ENCODE measurements around the gene KDM6A.

DNA sequence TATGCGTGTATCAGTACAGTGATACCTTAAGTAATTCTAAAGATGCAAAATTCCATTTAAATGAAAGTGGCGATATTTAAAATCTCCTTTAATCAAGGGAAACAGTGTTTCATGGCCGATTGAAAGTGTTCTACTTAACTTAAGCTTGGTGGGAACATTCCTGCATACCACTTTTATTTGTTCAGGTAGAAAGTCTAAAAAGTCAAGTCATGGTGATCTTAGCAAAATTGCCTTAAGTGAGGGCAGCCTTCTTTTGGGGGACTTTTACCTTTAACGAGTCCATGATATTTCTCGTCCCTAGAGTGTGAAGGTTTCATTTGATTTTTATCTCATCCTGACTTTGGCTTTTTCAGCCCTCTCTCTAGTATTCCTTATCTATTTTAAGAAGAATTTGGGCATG, 149.2 kb downstream of the KDM6A start:
- TF ChIP-seq NFE2 (CRISPR knock-in tag; IDR thresholded peaks at IDR 0.05) (no peak), BHLHE40 (IDR thresholded peaks at IDR 0.05; ENCODE audit: low read length) (no peak), ZNF30 (CRISPR knock-in tag; IDR thresholded peaks at IDR 0.05) (no peak), SUZ12 (IDR thresholded peaks at IDR 0.05; ENCODE audit: low read depth, low read length) (no peak), ZNF792 (CRISPR knock-in tag; IDR thresholded peaks at IDR 0.05) (no peak), ELF1 (CRISPR knock-in tag; IDR thresholded peaks at IDR 0.05) (no peak), ZFP37 (CRISPR knock-in tag; IDR thresholded peaks at IDR 0.05; ENCODE audit: borderline replicate concordance) (no peak), ZNF24 (IDR thresholded peaks at IDR 0.05) (no peak), RXRA (CRISPR knock-in tag; IDR thresholded peaks at IDR 0.05) (no peak), SMAD9 (CRISPR knock-in tag; IDR thresholded peaks at IDR 0.05) (no peak)
- TF ChIP-seq, protein P1, sequence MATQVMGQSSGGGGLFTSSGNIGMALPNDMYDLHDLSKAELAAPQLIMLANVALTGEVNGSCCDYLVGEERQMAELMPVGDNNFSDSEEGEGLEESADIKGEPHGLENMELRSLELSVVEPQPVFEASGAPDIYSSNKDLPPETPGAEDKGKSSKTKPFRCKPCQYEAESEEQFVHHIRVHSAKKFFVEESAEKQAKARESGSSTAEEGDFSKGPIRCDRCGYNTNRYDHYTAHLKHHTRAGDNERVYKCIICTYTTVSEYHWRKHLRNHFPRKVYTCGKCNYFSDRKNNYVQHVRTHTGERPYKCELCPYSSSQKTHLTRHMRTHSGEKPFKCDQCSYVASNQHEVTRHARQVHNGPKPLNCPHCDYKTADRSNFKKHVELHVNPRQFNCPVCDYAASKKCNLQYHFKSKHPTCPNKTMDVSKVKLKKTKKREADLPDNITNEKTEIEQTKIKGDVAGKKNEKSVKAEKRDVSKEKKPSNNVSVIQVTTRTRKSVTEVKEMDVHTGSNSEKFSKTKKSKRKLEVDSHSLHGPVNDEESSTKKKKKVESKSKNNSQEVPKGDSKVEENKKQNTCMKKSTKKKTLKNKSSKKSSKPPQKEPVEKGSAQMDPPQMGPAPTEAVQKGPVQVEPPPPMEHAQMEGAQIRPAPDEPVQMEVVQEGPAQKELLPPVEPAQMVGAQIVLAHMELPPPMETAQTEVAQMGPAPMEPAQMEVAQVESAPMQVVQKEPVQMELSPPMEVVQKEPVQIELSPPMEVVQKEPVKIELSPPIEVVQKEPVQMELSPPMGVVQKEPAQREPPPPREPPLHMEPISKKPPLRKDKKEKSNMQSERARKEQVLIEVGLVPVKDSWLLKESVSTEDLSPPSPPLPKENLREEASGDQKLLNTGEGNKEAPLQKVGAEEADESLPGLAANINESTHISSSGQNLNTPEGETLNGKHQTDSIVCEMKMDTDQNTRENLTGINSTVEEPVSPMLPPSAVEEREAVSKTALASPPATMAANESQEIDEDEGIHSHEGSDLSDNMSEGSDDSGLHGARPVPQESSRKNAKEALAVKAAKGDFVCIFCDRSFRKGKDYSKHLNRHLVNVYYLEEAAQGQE (IDR thresholded peaks at IDR 0.05; ENCODE audit: borderline replicate concordance in 1 of 2, low read depth in 1 of 2, low read length in 2 of 2), result no peak
- TF ChIP-seq, protein P2, sequence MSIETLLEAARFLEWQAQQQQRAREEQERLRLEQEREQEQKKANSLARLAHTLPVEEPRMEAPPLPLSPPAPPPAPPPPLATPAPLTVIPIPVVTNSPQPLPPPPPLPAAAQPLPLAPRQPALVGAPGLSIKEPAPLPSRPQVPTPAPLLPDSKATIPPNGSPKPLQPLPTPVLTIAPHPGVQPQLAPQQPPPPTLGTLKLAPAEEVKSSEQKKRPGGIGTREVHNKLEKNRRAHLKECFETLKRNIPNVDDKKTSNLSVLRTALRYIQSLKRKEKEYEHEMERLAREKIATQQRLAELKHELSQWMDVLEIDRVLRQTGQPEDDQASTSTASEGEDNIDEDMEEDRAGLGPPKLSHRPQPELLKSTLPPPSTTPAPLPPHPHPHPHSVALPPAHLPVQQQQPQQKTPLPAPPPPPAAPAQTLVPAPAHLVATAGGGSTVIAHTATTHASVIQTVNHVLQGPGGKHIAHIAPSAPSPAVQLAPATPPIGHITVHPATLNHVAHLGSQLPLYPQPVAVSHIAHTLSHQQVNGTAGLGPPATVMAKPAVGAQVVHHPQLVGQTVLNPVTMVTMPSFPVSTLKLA (IDR thresholded peaks at IDR 0.05), result no peak
- TF ChIP-seq, protein P3, sequence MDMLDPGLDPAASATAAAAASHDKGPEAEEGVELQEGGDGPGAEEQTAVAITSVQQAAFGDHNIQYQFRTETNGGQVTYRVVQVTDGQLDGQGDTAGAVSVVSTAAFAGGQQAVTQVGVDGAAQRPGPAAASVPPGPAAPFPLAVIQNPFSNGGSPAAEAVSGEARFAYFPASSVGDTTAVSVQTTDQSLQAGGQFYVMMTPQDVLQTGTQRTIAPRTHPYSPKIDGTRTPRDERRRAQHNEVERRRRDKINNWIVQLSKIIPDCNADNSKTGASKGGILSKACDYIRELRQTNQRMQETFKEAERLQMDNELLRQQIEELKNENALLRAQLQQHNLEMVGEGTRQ (IDR thresholded peaks at IDR 0.05; ENCODE audit: low read depth, low read length), result no peak
- TF ChIP-seq, protein P3 (CRISPR knock-in tag; IDR thresholded peaks at IDR 0.05; ENCODE audit: borderline replicate concordance), result no peak
